GM21529 (cell line): ENCODE data around the gene LIAS.
"Not testable (repeated sequence)": the region's sequence is repeated elsewhere in the genome, so short reads cannot be mapped to it uniquely, and the experiment has no call there.

Source experiments
- ATAC-seq: cut with Tn5 transposase; IDR thresholded peaks from one replicate; pipeline ENCODE4 v1.9.1; 2021; ENCODE audit not compliant: unreplicated experiment

Gene LIAS

GRCh38 chr4:39452860-39453587, 5.8 kb upstream of the LIAS start:
- no peak for ATAC-seq

- no peak for ATAC-seq
These were observed 5.1 kb upstream of the LIAS start for GRCh38 chr4:39453738-39454137.

GRCh38 chr4:39455486-39455885, 3.4 kb upstream of the LIAS start:
- no peak for ATAC-seq

- no peak for ATAC-seq
These were observed 1.7 kb upstream of the LIAS start for GRCh38 chr4:39456946-39457763.

GRCh38 chr4:39458161-39458504, 723 bp upstream of the LIAS start:
- not testable (repeated sequence) for ATAC-seq

- no peak for ATAC-seq
These were observed 6.1 kb downstream of the LIAS start for GRCh38 chr4:39464886-39465501.

GRCh38 chr4:39466747-39467146, 7.9 kb downstream of the LIAS start:
- ATAC-seq: no peak

GRCh38 chr4:39467464-39467863, 8.6 kb downstream of the LIAS start:
- no peak for ATAC-seq

- ATAC-seq: peak; percentile 82
These were observed 10.7 kb downstream of the LIAS start for GRCh38 chr4:39469429-39470077.

GRCh38 chr4:39470402-39470801, 11.5 kb downstream of the LIAS start:
- no peak for ATAC-seq

GRCh38 chr4:39472396-39472795, 13.5 kb downstream of the LIAS start:
- ATAC-seq: no peak

GRCh38 chr4:39476187-39476895, 17.5 kb downstream of the LIAS start:
- no peak for ATAC-seq

GRCh38 chr4:39480251-39480650, 21.4 kb downstream of the LIAS start:
- ATAC-seq: no peak

- no peak for ATAC-seq
These were observed 22.2 kb downstream of the LIAS start for GRCh38 chr4:39480902-39481695.

- ATAC-seq: no peak
These were observed 25.9 kb downstream of the LIAS start for GRCh38 chr4:39484582-39485272.

- ATAC-seq: no peak
These were observed 27.5 kb downstream of the LIAS start for GRCh38 chr4:39486221-39486804.

- no peak for ATAC-seq
These were observed 31.5 kb downstream of the LIAS start for GRCh38 chr4:39490322-39490721.

GRCh38 chr4:39494354-39494753, 35.5 kb downstream of the LIAS start:
- ATAC-seq: no peak
